Stimulated activated CD4-positive, alpha-beta T cell treated with anti-CD3 and anti-CD28 coated beads, Interleukin-15, amount 100 ng/mL, for 1 hour (primary cell): Measurements from ENCODE around the gene KREMEN2.

ENCODE experiments used
- DNase-seq, 2 donors: peaks; one replicate each; pipeline ENCODE4 v3.0.0-alpha.2; 2020; ENCODE audit warnings: low read depth in 1 of 2, low spot score in 1 of 2

Gene KREMEN2

DNA sequence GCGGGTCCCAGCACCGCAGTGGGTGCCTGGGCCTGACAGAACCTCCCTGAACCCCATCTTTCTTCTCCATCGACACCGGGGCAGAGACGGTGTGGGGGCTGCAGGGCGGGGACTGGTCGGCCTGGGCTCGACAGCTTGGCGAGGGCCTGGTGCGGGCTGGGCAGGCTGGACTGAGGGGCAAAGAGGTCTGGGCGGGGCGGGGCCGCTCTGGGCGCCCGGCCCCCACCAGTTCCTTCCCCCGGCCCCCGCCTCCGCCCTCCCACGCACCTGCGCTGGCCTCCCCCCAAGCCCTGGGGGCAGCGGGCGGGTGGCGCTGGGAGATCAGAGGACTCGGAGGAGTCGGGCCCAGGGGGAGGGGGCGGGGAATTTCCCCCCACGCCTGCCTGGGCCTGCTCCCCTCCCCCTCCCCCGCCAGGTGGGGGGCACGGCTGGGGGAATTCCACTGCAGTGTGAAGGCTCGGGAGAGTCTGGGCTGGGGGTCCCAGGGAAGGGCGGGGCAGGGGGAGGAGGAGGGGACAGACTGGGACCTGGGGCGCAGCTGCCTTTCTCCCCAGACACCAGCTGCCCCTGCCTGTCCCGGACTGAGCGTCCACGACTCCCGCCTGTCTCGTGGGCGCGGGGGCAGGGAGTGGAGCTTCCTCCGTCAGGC is 877 bp upstream of the KREMEN2 start:
- no peak for DNase-seq

DNA sequence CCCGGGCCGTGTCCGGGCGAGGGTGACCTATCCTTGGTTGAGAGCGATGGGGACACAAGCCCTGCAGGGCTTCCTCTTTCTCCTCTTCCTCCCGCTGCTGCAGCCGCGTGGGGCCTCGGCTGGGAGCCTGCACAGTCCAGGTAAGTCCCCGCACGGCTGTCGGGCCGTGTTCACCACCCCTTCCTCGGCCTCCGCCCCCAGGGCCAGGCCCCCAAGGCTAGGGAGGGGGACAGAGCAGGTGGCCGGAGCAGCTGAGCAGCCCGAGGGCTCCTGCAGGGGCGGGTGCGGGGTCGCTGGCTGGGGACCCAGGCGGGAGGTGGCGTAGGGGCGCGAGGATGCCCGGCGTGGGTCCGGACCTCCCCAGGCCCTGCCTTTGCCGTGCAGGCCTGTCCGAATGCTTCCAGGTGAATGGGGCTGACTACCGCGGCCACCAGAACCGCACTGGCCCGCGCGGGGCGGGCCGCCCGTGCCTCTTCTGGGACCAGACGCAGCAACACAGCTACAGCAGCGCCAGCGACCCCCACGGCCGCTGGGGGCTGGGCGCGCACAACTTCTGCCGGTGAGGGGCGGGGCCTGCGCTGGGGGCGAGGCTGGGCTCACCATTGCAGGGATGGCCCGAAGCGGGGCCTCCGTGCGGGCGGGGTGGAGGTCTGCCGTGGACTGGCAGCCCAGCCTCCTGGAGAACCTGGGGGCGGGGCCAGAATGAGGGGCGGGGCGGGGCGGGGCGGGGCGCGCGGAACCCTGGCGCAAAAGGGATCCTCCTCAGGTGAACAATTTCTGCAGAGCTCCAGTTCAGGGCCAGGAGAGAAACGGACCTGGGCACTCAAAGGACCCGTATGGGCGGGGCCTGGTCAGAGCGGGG is 631 bp downstream of the KREMEN2 start:
- DNase-seq, result no peak

DNA sequence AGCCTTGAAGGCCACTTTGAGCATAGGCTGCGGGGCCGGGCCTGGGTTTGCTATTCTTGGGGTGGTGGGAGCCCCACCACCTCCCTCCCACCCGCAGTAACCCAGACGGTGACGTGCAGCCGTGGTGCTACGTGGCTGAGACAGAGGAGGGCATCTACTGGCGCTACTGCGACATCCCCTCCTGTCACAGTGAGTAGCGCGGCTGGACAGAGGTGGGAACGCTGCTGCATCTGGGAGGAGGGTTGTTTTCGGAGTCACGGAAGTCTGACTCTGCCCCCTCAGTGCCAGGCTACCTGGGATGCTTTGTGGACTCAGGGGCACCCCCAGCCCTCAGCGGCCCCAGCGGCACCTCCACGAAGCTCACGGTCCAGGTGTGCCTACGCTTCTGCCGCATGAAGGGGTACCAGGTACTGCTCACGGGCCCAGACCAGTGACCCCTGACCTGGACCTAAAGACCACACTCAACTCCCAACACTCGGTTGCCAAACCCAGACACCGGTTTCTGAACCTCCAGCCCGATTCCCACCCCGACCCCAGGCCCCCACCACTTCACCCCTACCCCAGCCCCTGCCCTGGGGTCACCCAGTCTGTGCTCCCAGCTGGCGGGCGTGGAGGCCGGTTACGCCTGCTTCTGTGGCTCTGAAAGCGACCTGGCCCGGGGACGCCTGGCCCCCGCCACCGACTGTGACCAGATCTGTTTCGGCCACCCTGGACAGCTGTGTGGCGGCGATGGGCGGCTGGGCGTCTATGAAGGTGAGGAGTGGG is 2.1 kb downstream of the KREMEN2 start:
- no peak for DNase-seq

DNA sequence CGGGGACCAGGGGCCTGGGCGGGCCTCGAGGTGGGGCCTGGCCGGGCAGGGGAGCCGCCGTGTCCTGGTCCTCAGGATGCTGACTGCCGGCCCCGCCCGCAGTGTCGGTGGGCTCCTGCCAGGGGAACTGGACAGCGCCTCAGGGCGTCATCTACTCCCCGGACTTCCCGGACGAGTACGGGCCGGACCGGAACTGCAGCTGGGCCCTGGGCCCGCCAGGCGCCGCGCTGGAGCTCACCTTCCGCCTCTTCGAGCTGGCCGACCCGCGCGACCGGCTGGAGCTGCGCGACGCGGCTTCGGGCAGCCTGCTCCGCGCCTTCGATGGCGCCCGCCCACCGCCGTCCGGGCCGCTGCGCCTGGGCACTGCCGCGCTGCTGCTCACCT is 2.7 kb downstream of the KREMEN2 start:
- no peak for DNase-seq

DNA sequence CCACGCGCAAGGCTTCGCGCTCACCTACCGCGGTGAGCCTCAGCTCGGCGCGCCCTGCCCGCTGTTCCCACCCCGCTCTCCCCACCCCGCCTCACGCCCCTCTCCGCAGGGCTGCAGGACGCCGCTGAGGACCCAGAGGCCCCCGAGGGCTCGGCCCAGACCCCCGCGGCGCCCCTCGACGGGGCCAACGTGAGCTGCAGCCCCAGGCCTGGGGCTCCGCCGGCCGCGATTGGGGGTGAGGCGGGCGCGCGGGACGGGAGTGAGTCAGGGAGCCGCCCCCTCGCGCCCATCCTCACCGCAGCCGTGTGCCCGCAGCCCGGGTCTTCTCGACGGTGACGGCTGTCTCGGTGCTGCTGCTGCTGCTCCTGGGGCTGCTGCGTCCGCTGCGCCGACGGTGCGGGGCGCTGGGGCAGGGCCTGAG is 3.1 kb downstream of the KREMEN2 start:
- DNase-seq, result no peak

DNA sequence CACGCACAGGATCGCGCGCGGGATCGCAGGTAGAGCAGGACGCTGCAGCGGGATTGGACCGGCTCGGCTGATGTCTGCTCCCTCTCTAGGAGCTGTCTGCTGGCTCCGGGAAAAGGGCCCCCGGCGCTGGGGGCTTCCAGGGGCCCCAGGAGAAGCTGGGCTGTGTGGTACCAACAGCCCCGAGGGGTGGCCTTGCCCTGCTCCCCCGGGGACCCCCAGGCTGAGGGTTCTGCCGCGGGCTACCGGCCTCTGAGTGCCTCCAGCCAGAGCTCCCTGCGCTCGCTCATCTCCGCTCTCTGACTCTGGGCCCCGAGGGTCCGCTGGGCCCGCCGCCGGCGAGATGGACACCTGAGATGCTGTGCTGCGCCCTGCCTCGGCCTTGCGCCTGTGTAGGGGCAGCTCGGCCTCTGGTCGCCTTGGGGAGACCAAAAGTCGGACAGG is 3.7 kb downstream of the KREMEN2 start:
- DNase-seq, result no peak

DNA sequence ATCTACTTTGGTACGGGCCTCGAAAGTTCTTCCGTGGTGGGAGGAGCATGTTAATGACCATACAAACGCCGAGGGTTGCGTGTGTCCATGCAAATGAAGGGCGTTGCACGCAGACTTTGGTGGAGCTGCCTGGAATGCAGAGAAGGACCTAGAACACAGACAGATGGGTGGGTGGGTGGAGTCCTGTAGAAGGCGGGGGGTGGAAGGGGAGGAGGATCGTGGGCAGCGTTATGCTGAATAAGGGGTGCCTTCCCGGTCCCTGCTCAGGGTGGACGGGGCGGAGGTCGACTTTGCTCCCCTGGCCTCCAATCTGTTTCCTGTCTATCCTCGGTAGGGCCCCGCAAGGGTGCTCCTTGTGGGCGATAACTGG is 4.3 kb downstream of the KREMEN2 start:
- no peak for DNase-seq

DNA sequence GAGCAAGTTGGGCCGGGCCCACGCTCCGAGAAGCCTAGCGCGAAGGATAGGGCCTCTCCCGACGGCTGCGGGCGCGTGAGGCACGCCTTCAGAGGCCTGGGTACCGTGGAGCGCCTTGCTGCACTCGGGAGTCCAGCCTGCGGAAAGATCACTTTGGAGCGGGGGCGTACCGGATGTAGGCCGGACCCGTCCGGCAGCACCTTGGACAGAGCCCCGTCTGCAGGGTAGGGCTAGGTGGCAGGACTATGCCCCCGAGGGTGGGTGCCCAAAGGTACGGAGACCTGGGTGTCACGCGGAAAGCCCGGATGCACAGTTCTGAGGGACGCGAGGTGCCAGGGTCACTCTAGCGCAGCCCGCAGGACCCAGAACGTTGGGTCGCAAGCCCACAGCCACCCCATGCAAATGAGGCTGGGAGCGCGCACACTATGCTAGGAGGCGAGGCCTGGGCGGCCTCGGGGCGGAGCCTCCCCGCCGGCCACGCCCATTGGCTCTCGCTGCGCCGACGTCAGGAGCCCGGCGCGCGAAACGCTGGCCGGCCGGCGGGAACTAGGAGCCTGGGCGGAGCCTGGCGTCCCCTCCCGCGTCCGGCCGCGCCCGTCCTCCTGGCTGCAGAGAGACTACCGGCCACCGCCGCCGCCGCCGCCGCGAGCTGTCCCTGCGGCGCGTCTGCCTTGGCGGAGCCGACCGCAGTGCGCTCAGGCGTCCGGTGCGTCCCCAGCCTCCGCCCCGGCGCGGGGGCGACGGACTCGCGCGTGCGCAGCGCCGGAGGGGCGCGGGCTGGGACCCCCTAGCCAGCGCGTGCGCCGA is 4.9 kb downstream of the KREMEN2 start, which contains the start of gene PAQR4:
TSS of gene PAQR4 (plus strand) at position 611 of the 807 bp plus-strand sequence. CDS start 327 bp downstream, outside the sequence.
- peak; percentile 60 to 72 for DNase-seq

DNA sequence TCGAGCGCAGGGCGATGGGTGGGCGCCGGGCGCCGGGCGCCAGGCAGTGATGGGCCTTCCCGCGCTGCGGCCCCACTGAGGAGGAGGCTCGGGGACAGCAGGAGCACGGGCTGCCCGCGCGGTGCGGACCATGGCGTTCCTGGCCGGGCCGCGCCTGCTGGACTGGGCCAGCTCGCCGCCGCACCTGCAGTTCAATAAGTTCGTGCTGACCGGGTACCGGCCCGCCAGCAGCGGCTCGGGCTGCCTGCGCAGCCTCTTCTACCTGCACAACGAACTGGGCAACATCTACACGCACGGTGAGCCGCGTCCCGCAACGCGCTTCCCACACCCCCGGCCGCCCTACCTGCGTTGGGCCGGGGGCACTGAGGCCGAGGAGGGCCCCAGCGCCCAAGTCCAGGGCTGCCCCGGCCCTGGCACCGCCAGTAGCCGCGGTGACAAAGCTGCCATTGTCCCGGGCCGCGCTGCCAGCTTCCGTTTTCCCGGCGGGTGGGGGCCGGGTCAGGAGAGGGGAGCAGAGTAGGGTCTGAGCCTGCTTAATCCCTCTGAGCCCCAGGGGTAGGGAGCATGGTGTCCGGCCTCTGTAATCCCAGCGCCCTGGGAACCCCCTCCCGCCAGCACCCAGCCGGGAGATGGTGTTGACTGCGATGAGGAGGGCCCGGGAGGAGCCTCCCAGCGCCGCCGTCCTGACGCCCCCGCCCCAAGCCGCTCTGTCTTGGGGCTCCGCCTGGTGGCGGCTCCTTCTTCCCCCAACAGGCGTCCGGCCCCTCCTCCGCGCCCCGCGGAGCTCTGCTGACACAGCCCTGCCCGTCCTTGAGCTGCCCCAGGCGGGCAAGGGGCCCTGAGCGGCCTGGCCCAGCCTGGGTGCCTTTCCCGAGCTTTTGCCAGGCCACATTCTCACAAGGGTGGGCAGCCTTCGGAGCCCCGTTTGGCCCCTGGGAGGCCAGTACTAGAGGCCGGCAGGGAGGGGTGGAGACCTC is 5.8 kb downstream of the KREMEN2 start:
- peak; percentile 32 to 62 for DNase-seq

DNA sequence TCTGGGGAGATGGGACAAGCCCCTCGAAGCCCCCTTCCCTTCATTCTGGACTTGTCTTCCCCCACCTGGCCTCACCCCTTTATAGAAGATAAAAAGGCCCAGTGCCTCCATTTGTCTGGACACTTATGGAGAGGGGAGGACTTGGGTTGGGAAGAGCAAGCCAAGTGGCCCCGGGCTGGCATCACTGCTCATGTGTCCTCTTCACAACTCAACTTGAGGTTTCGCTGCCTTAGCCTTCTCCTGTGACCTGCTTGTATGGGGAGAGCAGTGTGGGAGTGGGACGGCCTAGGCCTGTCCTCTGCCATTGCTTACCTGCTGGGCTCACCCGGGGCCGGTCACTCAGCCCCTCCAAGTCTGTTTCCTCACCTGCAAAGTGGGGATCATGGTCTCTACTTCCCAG is 6.5 kb downstream of the KREMEN2 start:
- DNase-seq, result no peak

DNA sequence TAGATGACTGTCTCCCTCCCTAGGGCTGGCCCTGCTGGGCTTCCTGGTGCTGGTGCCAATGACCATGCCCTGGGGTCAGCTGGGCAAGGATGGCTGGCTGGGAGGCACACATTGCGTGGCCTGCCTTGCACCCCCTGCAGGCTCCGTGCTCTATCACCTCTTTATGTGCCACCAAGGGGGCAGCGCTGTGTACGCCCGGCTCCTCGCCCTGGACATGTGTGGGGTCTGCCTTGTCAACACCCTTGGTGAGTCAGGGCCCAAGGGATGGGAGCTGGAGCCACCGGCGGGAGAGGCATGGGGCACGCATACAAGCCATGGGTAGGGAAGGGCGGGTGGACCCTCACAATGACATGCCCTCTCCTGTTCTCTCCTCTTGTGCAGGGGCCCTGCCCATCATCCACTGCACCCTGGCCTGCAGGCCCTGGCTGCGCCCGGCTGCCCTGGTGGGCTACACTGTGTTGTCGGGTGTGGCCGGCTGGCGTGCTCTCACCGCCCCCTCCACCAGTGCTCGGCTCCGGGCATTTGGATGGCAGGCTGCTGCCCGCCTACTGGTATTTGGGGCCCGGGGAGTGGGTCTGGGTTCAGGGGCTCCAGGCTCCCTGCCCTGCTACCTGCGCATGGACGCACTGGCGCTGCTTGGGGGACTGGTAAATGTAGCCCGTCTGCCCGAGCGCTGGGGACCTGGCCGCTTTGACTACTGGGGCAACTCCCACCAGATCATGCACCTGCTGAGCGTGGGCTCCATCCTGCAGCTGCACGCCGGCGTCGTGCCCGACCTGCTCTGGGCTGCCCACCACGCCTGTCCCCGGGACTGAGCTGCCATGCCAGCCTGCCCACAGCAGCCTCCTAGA is 7.3 kb downstream of the KREMEN2 start:
- DNase-seq, result no peak

DNA sequence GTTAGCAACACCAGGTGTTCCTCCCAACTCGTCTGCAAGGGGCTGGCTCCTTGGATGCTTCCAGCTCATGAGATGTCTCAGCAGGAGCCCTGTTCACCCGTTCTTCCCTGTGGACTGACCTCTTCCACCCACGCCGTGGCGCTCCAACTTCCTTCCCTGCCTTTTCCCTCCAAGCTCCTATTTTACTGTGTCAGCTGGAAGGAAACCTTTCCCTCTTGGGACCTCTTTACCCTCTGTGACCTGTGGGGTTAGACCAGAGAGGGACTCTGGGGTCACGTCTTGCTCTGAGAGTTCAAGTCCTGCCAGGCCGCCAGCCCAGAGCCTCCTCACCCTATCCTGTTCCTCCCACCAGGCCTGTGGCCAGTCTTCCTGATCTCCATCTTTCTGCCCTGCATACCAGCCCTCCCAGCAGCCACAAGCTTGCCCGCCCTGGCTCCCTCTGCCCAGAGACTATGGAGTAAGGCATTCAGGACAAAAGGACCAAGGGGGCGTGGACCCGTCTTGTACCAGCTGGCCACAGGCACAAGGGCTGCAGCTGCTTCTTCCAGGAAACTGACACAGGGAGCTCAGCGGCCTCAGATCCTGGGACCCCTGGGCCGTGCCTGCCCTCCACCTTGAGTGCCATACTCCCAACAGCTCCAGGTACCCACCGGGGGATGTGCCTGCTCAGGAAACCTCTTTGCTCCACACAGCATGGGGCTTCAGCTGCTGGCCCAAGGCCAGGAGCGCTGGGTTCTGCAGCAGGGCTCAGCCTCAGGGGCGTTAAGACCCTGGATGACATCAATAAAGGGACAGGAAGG is 8.1 kb downstream of the KREMEN2 start:
- no peak for DNase-seq

DNA sequence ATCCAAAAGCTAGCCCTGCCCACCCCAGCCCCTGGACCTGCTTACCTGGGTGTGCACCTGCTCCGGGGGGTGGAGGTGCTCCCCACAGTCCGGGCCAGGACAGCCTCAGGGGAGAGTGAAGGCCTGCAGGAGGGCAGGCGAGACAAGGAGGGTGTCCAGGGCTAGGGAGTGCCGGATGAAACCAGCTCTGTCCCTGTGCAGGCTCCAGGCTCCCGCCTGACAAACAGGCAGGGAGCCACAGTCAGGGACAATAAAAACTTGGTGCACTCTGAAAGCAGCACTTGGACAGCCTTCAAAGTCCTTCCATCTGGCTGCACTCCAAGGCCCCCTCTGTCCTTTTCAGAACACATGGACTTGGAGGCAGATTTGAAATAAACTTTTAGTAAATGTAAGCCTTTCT is 9.0 kb downstream of the KREMEN2 start:
- DNase-seq, result no peak

DNA sequence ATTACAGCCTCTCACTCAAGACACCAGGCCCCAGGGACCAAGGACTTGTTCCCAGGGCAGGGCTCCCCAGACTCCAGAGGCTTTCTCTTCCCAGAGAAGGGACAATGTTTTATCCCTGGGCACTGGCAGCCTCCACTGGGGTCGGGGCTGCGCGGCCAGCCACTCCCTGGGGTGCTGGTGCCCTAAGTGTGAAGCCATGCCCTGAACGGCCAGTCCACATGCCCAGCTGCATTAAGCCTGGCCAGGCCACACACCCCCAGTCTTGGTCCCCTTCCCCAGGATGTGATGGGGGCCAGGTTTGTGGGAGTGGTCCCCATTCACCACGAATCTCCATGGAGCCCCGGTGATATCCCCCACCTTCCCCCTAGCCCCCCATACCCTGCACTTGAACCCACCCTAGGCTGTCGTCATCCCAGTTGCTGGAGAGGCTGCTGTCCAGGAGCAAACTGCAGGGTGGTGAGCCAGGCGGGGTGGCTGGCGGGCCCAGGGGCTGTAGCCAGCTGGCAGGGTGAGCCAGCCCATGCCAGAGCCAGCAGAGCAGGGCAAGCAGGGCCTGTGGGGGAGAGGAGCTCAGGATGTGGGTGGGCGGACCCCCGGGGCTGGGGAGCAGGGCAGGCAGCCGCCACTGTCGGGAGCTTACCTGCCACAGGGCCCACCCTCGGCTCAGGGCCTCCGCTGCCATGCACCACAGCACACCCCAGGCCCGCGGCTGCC is 9.7 kb downstream of the KREMEN2 start:
- no peak for DNase-seq

DNA sequence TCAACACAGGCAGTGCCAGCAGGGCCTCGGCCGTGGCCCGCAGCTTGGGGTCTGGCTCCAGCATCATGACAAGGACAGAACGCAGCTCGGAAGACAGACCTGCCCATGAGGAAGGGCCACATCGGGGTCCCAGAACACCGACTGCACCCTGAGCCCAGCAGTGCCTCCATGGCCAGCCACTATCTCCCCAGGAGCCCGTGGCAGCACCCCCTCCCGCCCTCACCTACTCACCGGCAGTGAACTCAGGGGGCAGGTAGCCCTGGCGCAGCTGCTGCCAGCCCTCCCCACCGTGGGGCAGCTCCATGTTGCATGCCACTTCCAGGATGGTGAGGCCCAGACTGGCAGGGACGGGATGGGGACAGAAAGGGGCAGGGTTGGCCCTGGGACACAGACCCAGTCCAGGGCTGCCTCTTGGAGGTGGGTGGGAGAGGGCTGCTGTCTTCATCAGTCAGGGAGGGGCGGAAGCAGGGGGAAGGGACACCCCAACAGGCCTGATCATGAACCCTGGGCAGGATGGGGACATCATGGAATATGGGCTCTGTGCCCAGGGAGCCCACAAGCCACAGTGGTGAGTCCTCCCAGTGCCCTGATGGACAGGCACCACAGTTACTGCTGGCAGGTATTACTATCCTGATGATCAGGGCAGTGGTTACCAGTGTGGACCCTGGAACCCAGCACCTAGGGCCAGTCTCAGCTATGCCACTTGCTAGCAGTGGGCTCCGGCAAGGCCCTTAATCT is 10.4 kb downstream of the KREMEN2 start:
- DNase-seq, result no peak

DNA sequence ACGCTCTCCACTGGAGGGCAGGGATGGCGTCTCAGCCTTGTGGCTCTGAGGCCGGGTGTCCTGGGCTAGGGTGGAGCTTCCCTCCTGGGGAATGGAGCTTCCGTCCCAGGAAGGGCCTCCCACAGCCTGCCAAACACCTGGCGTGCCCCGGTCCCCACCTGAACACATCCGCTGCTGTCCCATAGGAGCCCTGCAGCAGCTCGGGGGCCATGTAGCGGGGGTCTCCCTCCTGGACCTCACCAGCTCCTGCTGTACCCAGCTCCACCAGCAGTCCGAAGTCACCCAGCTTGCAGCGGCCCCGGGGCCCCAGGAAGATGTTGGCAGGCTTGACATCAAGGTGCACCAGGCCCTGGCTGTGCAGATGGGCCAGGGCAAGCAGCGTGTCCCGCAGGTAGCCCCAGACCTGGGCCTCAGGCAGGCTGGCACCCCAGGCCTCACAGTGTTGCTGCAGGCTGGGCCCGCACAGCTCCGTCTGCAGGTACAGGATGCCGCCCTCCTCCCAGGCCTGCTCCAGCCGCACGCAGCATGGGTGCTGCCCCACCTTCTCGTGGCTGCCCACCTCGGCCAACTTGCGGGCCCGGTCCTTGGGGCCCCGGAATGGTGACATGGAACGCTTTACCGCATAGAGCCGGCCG is 11.2 kb downstream of the KREMEN2 start:
- DNase-seq, result no peak
